ENCODE results near the gene MXD1. TPM values are rescaled to one million over a fixed set of nuclear protein-coding genes. Genes with fewer than 3 reads are reported as not detected.

MXD1 gene
- total RNA-seq, 1 experiment from 2014 or later = 5.3 TPM

- Histone ChIP-seq H3K9me3 (replicated peaks) (no peaks in the 10 kb centered on the region), H3K27me3 (no peaks in the 10 kb centered on the region; the same call in none of the 2 replicates), H3K27ac (no peak overlapping the region), H3K4me3 (no peak overlapping the region), H3K4me1 (peaks cover 14% of the 10 kb centered on the region; the same call in 1 of the 2 replicates), H3K36me3 (no peaks in the 10 kb centered on the region)
- peak in 1 of 2 experiments; percentile 26 for DNase-seq
These were observed 39.2 kb downstream of the MXD1 start for GRCh38 chr2:69954084-69954483.

- H3K27me3 ChIP-seq = no peaks in the 10 kb centered on the region; the same call in 1 of the 2 replicates
- DNase-seq = no peak
- H3K4me3 ChIP-seq = no peak overlapping the region
- H3K27ac ChIP-seq = no peak overlapping the region
- no peaks in the 10 kb centered on the region for H3K9me3 ChIP-seq (replicated peaks)
- H3K36me3 ChIP-seq = no peaks in the 10 kb centered on the region
- peaks cover 14% of the 10 kb centered on the region; the same call in 1 of the 2 replicates for H3K4me1 ChIP-seq
These were observed 40.1 kb downstream of the MXD1 start for GRCh38 chr2:69955029-69955428.

GRCh38 chr2:69956475-69956979 lies 41.6 kb downstream of the MXD1 start:
- Histone ChIP-seq H3K36me3 (no peaks in the 10 kb centered on the region), H3K9me3 (replicated peaks) (no peaks in the 10 kb centered on the region), H3K4me1 (peaks cover 14% of the 10 kb centered on the region; the same call in 1 of the 2 replicates), H3K4me3 (no peak overlapping the region), H3K27ac (no peak overlapping the region), H3K27me3 (no peaks in the 10 kb centered on the region; the same call in 1 of the 2 replicates)
- DNase-seq = no peak

- Histone ChIP-seq H3K27ac (no peak overlapping the region), H3K4me3 (no peak overlapping the region), H3K36me3 (no peaks in the 10 kb centered on the region), H3K4me1 (peaks cover 14% of the 10 kb centered on the region; the same call in 1 of the 2 replicates), H3K27me3 (no peaks in the 10 kb centered on the region; the same call in 1 of the 2 replicates), H3K9me3 (replicated peaks) (no peaks in the 10 kb centered on the region)
- DNase-seq = peak; percentile 82 to 88
These were observed 43.1 kb downstream of the MXD1 start for GRCh38 chr2:69957965-69958364.

- Histone ChIP-seq H3K4me3 (no peak overlapping the region), H3K36me3 (no peaks in the 10 kb centered on the region), H3K27ac (no peak overlapping the region), H3K27me3 (no peaks in the 10 kb centered on the region; the same call in 1 of the 2 replicates), H3K9me3 (replicated peaks) (no peaks in the 10 kb centered on the region), H3K4me1 (peaks cover 14% of the 10 kb centered on the region; the same call in 1 of the 2 replicates)
- no peak for DNase-seq
These were observed 43.6 kb downstream of the MXD1 start for GRCh38 chr2:69958480-69958879.

GRCh38 chr2:69959425-69959824 lies 44.5 kb downstream of the MXD1 start:
- Histone ChIP-seq H3K27me3 (no peaks in the 10 kb centered on the region), H3K27ac (no peak overlapping the region), H3K4me1 (peaks cover 14% of the 10 kb centered on the region; the same call in 1 of the 2 replicates), H3K4me3 (no peak overlapping the region), H3K36me3 (no peaks in the 10 kb centered on the region), H3K9me3 (replicated peaks) (no peaks in the 10 kb centered on the region)
- no peak for DNase-seq

GRCh38 chr2:69960821-69961220 lies 45.9 kb downstream of the MXD1 start:
- peaks cover 14% of the 10 kb centered on the region; the same call in 1 of the 2 replicates for H3K4me1 ChIP-seq
- no peak overlapping the region for H3K27ac ChIP-seq
- H3K4me3 ChIP-seq = no peak overlapping the region
- no peaks in the 10 kb centered on the region for H3K9me3 ChIP-seq (replicated peaks)
- no peaks in the 10 kb centered on the region for H3K27me3 ChIP-seq
- H3K36me3 ChIP-seq = no peaks in the 10 kb centered on the region
- DNase-seq = no peak

GRCh38 chr2:69961496-69961895 lies 46.6 kb downstream of the MXD1 start, which contains the start of gene ASPRV1:
Gene ASPRV1, minus strand, starts transcription at chr2:69961631. Its CDS starts 195 bp downstream, at chr2:69961436.
- H3K27ac ChIP-seq = no peak within 1 kb of the TSS
- H3K9me3 ChIP-seq (replicated peaks) = no peaks in the 10 kb centered on the region
- no peak for DNase-seq
- H3K27me3 ChIP-seq = no peaks in the 10 kb centered on the region
- H3K4me1 ChIP-seq = peaks cover 14% of the 10 kb centered on the region; the same call in 1 of the 2 replicates
- no peaks in the 10 kb centered on the region for H3K36me3 ChIP-seq
- H3K4me3 ChIP-seq = no peak within 1 kb of the TSS

- Histone ChIP-seq H3K9me3 (replicated peaks) (no peaks in the 10 kb centered on the region), H3K36me3 (no peaks in the 10 kb centered on the region), H3K27me3 (no peaks in the 10 kb centered on the region), H3K4me1 (peaks cover 7% of the 10 kb centered on the region; the same call in 1 of the 2 replicates), H3K4me3 (no peak overlapping the region), H3K27ac (no peak overlapping the region)
- no peak for DNase-seq
These were observed 48.2 kb downstream of the MXD1 start for GRCh38 chr2:69962986-69963730.

GRCh38 chr2:69964353-69964841 lies 49.5 kb downstream of the MXD1 start:
- Histone ChIP-seq H3K27ac (no peak overlapping the region), H3K4me3 (no peak overlapping the region), H3K4me1 (no peaks in the 10 kb centered on the region), H3K36me3 (no peaks in the 10 kb centered on the region), H3K9me3 (replicated peaks) (no peaks in the 10 kb centered on the region), H3K27me3 (no peaks in the 10 kb centered on the region)
- no peak for DNase-seq

- H3K4me1 ChIP-seq = no peaks in the 10 kb centered on the region
- no peaks in the 10 kb centered on the region for H3K9me3 ChIP-seq (replicated peaks)
- H3K27me3 ChIP-seq = no peaks in the 10 kb centered on the region
- no peak for DNase-seq
- no peaks in the 10 kb centered on the region for H3K36me3 ChIP-seq
- H3K27ac ChIP-seq = no peak overlapping the region
- H3K4me3 ChIP-seq = no peak overlapping the region
These were observed 51.0 kb downstream of the MXD1 start for GRCh38 chr2:69965756-69966445.

GRCh38 chr2:69966496-69966895 lies 51.6 kb downstream of the MXD1 start:
- Histone ChIP-seq H3K27ac (no peak overlapping the region), H3K9me3 (replicated peaks) (no peaks in the 10 kb centered on the region), H3K4me3 (no peak overlapping the region)

GRCh38 chr2:69968609-69969008 lies 53.7 kb downstream of the MXD1 start:
- no peak for DNase-seq
- no peaks in the 10 kb centered on the region for H3K4me1 ChIP-seq

More at GRCh38 chr2:69966496-69966895, 51.6 kb downstream of the MXD1 start:
- H3K27me3 ChIP-seq = no peaks in the 10 kb centered on the region
- DNase-seq = no peak
- no peaks in the 10 kb centered on the region for H3K4me1 ChIP-seq
- no peaks in the 10 kb centered on the region for H3K36me3 ChIP-seq

GRCh38 chr2:69969126-69969983 lies 54.4 kb downstream of the MXD1 start:
- Histone ChIP-seq H3K4me1 (no peaks in the 10 kb centered on the region), H3K27me3 (no peaks in the 10 kb centered on the region), H3K9me3 (replicated peaks) (no peaks in the 10 kb centered on the region), H3K4me3 (no peak overlapping the region), H3K27ac (no peak overlapping the region), H3K36me3 (no peaks in the 10 kb centered on the region)
- no peak for DNase-seq

More at GRCh38 chr2:69968609-69969008, 53.7 kb downstream of the MXD1 start:
- H3K27me3 ChIP-seq = no peaks in the 10 kb centered on the region
- H3K9me3 ChIP-seq (replicated peaks) = no peaks in the 10 kb centered on the region
- H3K4me3 ChIP-seq = no peak overlapping the region
- H3K27ac ChIP-seq = no peak overlapping the region
- H3K36me3 ChIP-seq = no peaks in the 10 kb centered on the region
